GM10266 (cell line): Measurements from ENCODE around the gene PLIN4.

Source experiments
- DNase-seq: peaks from one replicate; pipeline ENCODE4 v3.0.0; 2012; ENCODE audit errors: extremely low spot score
- TF ChIP-seq, protein P1 (sequence below): IDR thresholded peaks from 2 replicates; pipeline ENCODE4 v1.5.1; 2012; ENCODE audit warnings: mild to moderate bottlenecking, low read depth; ENCODE audit not compliant: control insufficient read depth, insufficient read depth; ENCODE audit errors: missing control alignments

PLIN4 gene

DNA sequence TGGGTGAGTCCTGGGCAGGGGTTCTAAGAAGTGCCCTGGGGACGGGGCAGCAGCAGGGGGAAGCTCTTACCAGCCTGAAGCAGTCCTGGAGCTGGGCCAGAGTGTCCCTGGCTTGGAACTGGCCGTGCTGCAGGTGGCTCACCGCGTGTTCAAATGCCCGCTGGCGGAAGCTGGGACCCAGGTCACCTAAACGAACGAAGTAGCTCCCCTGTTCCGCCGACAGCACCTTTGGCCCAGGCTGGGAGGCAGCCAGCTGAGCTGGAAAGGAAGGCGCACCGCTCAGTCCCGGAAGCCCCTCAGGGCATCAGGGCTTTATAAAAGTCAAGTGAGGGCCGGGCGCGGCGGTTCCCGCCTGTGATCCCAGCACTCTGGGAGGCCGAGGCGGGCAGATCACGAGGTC is 9.6 kb downstream of the PLIN4 start:
- TF ChIP-seq, protein P1, sequence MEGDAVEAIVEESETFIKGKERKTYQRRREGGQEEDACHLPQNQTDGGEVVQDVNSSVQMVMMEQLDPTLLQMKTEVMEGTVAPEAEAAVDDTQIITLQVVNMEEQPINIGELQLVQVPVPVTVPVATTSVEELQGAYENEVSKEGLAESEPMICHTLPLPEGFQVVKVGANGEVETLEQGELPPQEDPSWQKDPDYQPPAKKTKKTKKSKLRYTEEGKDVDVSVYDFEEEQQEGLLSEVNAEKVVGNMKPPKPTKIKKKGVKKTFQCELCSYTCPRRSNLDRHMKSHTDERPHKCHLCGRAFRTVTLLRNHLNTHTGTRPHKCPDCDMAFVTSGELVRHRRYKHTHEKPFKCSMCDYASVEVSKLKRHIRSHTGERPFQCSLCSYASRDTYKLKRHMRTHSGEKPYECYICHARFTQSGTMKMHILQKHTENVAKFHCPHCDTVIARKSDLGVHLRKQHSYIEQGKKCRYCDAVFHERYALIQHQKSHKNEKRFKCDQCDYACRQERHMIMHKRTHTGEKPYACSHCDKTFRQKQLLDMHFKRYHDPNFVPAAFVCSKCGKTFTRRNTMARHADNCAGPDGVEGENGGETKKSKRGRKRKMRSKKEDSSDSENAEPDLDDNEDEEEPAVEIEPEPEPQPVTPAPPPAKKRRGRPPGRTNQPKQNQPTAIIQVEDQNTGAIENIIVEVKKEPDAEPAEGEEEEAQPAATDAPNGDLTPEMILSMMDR: no peak
- no peak for DNase-seq

DNA sequence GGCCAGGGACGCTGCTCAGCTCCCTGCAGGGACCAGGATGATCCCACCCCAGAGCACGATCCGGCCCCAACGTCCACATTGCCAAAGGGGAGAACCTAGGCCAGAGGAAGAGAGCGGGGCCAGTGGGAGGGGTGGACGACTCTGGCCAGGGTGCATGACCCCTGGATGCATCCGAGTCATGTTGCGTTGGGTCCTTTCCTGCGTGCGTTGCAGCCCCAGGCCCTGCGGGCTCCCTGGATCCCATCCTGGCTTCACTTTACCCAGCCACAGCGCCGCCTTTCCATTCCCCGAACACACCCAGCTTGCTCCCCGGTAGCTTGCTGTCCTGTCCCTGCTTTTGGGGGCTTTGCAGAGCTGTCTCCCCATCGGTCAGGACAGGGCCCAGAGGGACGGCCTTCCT is 10.5 kb downstream of the PLIN4 start:
- DNase-seq: no peak
- TF ChIP-seq, protein P1: no peak

DNA sequence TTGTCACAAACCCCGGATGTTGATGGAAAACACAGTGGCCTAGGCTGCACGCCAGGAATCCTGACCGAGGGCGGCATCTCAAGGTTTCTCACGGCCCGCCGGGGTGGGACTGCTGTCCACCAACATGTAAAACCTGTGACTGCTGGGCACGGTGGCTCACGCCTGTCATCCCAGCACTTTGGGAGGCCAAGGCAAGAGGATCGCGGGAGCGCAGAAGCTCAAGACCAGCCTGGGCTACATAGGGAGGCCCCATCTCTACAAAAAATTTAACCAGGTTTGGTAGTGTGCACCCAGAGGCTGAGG is 11.2 kb downstream of the PLIN4 start:
- TF ChIP-seq, protein P1: no peak
- no peak for DNase-seq

DNA sequence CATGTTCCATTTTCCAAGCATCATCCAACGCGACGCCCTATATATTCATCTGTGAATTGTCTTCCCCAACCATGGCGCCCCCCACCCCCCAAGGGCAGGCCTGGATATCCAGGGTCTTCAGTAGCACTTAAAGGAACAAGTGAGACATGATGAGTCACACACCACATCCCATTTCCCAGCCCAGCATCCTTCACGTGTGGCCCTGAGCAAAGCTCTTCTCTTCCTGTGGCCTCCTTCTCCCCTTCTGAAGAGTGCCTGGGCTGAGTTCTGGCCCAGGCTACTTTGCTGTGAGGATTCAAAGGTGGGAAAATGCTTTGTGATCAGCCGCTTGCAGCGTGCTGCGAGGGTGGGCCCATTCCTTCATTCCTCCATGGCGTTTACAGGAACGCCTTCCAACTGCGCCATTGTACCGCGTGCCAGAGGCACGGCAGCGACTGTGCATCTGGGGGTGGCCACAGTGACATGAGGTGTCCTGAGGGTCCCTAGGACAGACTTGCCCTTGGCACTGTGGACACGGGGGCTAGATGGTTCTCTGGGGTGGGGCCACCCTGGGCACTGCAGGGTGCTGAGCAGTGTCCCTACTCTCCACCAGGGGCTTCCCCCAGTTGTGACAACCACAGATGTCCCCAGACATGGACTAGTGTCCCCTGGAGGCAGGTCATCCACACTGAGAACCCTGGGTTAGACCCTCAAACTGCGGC is 11.7 kb downstream of the PLIN4 start:
- no peak for DNase-seq
- TF ChIP-seq, protein P1: no peak

DNA sequence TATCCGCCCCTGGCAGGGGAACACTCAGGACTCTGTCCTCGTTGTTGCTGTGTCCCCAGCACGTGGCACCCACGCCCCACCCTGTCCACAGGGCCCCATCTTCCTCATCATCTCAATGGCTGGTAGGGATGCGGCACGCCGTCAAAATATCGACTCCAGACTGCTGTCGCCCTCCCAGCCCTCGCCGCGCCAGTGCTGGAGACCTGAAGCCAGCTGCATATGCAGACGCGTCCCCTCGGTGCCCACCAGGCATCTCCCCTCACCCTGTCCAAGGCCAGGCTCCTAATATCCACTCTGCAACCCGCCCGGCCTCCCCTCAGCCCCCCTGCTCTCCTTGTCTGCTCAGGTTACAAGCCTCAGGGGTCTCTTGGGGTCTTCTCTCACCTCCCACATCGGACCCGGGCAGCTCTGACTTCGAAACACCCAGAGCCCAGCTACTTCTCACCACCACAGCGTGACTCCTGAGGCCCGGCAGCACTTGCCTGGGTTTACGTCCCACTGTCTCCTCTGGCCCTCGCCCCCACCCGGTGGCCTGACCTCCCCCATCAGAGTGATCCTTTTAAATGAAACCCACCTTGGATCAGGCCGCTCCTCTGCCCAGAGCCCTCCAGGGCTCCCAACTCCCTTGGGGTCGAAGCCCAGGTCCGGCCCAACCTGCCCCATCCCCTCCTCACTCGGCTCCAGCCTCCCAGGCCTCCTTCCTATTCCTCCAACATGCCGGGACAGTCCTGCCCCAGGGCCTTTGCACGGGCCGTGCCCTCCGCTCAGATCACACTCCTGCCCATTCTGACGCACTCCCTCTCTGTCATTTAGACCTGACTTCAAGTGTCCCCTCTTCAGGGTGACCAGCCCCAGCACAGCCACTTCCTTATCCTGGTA is 12.5 kb downstream of the PLIN4 start:
- DNase-seq: no peak
- TF ChIP-seq, protein P1: no peak

DNA sequence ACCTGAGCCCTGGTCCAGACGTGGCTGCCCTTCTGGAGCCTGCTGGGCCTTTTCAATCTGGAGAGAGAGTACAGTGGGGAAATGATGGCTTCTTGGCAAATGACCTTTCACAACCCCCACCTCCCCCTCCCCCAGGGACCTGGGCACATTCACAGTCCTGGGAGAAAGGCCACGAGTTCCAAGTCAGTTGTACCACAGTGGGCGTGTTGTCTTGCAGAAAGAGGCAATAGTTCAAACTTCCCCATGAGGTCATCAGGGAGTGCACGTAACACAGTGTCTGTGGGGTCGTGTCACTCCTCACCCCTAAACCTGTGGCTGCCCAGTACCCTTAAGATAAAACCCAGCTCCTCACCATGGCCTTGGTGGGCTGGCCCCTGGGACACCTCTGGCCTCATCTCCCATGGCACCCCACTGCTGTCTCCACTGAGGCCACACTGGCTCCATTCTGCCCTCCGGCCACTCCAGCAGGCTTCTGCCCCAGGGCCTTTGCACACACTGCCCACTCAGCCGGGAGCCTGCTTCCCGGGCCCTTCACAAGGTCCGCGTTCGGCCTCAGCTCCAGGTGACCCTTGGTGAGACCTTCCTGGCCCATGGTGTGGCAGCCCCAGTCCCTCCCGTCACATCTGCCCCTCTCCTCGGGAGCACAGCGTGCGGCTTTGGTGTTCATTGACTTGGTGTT is 13.3 kb downstream of the PLIN4 start:
- TF ChIP-seq, protein P1: no peak
- no peak for DNase-seq
